Renal cortical epithelial cell (primary cell): ENCODE measurements around the gene ITGA6. TPM values are rescaled to one million over a fixed set of nuclear protein-coding genes. Genes with fewer than 3 reads are reported as not detected.
A peak's percentile ranks its signal among the peaks of the same experiment; 100 is the strongest.

Experiments
- DNase-seq: peaks from one replicate; pipeline ENCODE4 v3.0.0-alpha.2; 2011; ENCODE audit warnings: low read depth
- total RNA-seq: library from RNA; depleted of rRNA; stranded (reverse); fragments of >200 nt; gene quantifications from 2 replicates; pipeline ENCODE4 v1.2.3, GENCODE V29; 2014

The ITGA6 gene
- total RNA-seq, 1 donor from 2014 or later, result 16.6 TPM

GRCh38 chr2:172416447-172417058 is 10.8 kb upstream of the ITGA6 start:
- DNase-seq, result no peak

- no peak for DNase-seq
These were observed 7.2 kb upstream of the ITGA6 start for GRCh38 chr2:172420216-172420615.

- DNase-seq, result no peak
These were observed 4.2 kb upstream of the ITGA6 start for GRCh38 chr2:172423160-172423559.

GRCh38 chr2:172425336-172425735 is 2.0 kb upstream of the ITGA6 start:
- no peak for DNase-seq

- no peak for DNase-seq
These were observed 641 bp upstream of the ITGA6 start for GRCh38 chr2:172426635-172427255.

GRCh38 chr2:172427990-172428831 is 825 bp downstream of the ITGA6 start:
- no peak for DNase-seq

- DNase-seq, result no peak
These were observed 1.4 kb downstream of the ITGA6 start for GRCh38 chr2:172428832-172429210.

GRCh38 chr2:172429301-172429968 is 2.0 kb downstream of the ITGA6 start:
- peak; percentile 60 for DNase-seq

GRCh38 chr2:172430027-172430426 is 2.6 kb downstream of the ITGA6 start:
- no peak for DNase-seq

GRCh38 chr2:172430678-172431077 is 3.3 kb downstream of the ITGA6 start:
- DNase-seq, result peak; percentile 77

- DNase-seq, result no peak
These were observed 4.1 kb downstream of the ITGA6 start for GRCh38 chr2:172431463-172431862.

GRCh38 chr2:172431993-172432392 is 4.6 kb downstream of the ITGA6 start:
- no peak for DNase-seq

- no peak for DNase-seq
These were observed 5.8 kb downstream of the ITGA6 start for GRCh38 chr2:172433144-172433543.

GRCh38 chr2:172434821-172435605 is 7.6 kb downstream of the ITGA6 start:
- DNase-seq, result no peak

GRCh38 chr2:172435606-172435911 is 8.2 kb downstream of the ITGA6 start:
- no peak for DNase-seq

GRCh38 chr2:172436889-172437288 is 9.5 kb downstream of the ITGA6 start:
- DNase-seq, result no peak

GRCh38 chr2:172437419-172438341 is 10.3 kb downstream of the ITGA6 start:
- DNase-seq, result no peak

GRCh38 chr2:172438741-172439508 is 11.5 kb downstream of the ITGA6 start:
- DNase-seq, result no peak

- DNase-seq, result no peak
These were observed 12.1 kb downstream of the ITGA6 start for GRCh38 chr2:172439509-172439860.

GRCh38 chr2:172439911-172440310 is 12.5 kb downstream of the ITGA6 start:
- DNase-seq, result no peak
